HG03039 (cell line): Measurements from ENCODE around the gene LAMC2.
A peak's percentile ranks its signal among the peaks of the same experiment; 100 is the strongest.

ENCODE experiments used
- ATAC-seq: cut with Tn5 transposase; IDR thresholded peaks from one replicate; pipeline ENCODE4 v1.9.1; 2021; ENCODE audit warnings: mild to moderate bottlenecking, moderate library complexity; ENCODE audit not compliant: unreplicated experiment

The LAMC2 gene

DNA sequence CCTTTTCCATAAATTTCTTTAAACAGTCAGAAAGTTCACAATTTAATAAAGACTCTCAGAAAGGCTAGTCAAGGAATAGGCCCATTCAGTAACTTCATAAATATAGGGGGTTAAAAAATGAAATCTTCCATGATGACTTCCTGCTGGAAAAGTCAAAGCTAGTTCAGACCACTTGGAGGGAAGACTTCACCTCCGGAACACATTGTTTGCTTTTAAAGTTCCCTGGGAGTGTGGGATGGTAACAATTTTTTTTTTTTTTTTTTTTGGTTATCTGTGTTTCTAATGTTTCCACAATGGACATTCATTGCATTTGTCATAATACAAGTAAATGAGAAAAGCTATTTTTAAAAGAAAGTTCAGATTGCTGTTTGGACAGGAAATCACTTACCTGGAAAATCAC, 18.4 kb upstream of the LAMC2 start:
- ATAC-seq: no peak

GRCh38 chr1:183168308-183168707, 17.8 kb upstream of the LAMC2 start:
- no peak for ATAC-seq

GRCh38 chr1:183173828-183174227, 12.2 kb upstream of the LAMC2 start:
- ATAC-seq: no peak

- ATAC-seq: no peak
These were observed 10.4 kb upstream of the LAMC2 start for GRCh38 chr1:183175631-183176030.

- ATAC-seq: no peak
These were observed 7.5 kb upstream of the LAMC2 start for GRCh38 chr1:183178545-183178944.

GRCh38 chr1:183179033-183179432, 7.0 kb upstream of the LAMC2 start:
- ATAC-seq: no peak

DNA sequence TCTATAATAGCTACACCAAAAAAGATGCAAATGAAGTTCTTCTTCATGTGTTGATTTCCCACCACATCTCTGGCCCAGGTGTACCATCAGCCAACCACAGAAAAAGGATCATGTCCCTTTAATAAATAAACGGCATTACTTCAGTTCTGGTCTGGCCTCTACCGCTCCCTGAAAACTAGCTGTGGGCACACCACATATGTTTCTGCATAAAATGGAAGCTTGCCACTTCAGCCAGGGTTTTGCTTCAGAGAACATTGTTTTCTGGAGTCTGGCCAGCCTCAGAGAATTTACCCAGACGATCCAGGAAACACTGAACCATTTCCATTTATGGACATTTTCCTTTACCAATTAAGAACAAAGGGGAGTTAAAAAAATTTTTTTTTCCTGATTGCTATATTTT, 5.8 kb upstream of the LAMC2 start:
- ATAC-seq: no peak

DNA sequence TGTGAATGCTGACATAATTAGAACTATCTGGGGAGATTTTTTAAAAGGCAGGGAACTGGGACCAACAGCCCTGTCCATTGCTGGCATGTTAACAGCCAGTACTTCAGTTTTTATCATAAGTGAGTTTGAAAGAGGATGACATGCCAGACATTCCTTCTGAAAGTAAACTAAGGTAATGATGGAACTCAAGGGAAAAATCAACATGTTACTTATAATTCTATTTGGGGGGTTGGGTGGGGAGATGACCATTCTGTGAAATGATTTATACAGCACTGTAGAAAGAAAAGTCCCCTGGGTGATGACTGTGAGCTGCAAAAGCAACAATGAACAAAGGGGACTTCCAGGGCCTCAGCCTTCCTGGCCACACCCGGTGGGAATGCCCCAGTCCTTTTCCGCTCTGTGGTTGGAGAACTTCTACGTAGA, 5.4 kb upstream of the LAMC2 start:
- no peak for ATAC-seq

DNA sequence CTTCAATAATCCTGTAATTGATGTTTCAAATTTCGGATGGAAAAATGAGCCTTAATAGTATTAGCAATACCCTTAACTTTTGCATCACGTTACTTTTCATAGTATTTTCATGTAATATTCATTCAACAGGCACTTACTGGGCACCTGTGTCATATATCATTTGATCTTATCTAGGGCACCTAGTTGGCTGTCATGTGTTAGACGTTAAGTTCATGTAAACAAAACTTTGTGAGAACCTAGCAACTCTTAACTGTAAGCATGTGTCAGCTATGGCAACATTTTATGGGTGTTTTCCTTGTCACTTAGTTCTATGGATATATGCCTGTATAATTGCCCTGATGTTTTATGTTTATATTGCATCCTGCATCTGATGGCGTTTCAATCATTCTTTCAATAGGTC, 777 bp downstream of the LAMC2 start:
- ATAC-seq: no peak

GRCh38 chr1:183188240-183188639, 2.2 kb downstream of the LAMC2 start:
- ATAC-seq: no peak

GRCh38 chr1:183191833-183192232, 5.8 kb downstream of the LAMC2 start:
- no peak for ATAC-seq

GRCh38 chr1:183193963-183194525, 8.0 kb downstream of the LAMC2 start:
- no peak for ATAC-seq

GRCh38 chr1:183194527-183195141, 8.6 kb downstream of the LAMC2 start:
- ATAC-seq: peak; percentile 84

DNA sequence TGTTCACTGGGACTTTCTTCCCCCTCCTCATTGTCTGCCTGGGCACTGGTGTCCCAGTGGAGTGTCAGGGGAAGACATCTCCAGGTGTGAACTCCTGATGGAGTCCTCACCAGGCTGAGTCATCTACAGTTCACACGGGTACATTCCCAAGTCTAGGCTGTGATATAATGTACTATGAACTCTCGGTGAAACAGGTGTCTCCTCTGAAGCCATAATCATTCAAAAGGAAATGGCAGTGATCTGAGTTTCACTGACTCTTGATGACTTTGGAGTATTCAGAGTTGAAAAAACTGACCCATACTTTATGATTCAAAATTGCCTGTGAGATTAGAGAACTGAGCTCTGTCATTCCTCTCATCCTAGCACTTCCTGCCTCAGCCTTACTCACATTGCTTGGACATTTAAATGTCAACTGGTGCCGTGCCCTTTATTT, 9.1 kb downstream of the LAMC2 start:
- peak; percentile 34 for ATAC-seq

DNA sequence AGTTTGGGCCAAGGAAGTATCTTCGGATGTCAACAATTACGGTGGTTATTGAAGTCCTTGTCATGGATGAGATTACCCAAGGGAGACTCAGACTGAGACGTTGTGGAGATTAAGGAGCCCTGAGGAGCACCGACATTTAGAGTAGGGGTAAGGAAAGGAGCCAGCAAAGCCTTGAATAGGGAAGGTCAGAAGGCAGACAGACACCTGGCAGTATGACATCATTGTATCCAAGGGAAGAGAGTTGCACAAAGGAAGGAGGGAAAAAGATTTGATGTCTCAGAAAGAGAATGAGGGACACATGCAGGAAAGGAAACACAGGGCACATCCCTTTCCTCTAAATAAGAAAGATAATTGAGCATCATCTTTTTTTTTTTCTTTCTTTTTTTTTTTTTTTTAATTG, 11.7 kb downstream of the LAMC2 start:
- no peak for ATAC-seq

DNA sequence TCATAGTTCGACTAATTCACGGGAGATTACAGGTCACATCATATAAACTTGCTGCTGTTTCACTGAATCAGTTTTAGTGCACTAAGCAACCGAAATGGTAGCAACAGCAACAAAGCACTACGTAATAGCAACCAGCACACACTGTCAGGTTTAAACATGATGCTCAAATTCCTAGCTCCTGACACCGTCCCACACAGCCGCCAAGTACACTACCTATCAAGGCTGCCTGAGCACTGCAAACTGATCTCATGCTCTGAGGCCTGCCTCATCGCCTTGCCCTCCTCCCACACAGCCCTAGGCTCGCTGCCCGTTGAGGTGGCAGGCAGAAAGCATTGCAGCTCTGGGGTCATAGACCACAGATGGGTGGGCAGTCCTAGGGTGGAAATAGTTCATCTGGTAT, 12.4 kb downstream of the LAMC2 start:
- ATAC-seq: no peak

DNA sequence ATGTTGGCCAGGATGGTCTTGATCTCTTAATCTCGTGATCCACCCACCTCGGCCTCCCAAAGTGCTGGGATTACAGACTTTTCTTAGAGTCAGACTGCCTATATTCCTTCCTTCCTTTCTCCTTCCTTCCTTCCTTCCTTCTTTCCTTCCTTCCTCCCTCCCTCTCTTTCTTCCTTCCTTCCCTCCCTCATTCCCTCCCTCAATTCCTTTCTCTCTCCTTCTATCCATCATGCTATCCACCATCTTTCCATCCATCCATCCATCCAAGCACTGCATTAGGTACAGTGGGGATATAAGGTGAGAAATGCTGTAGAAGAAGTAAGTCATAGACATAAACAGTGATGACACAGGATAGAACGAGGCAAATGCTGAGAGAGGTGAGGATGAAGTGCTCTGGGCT, 13.2 kb downstream of the LAMC2 start:
- ATAC-seq: no peak

DNA sequence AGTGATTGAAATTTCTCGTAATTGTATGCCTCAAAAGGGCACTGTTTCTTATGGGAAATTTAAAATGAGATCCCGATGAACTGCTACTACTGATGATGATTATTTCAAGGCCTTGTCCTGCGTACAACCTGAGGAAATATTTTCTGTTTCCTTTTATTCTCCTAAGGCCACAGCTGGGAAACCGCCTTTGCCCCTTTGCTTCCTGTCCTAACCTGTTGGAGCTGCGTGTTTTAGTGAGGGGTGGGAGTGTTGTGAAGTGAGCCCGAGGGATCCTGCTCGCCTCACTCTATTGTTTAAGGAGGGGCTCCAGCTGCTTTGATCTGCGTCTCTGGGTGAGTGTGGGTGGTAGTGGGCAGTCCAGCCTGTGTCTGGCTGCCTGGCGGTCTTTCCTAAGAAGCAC, 14.4 kb downstream of the LAMC2 start:
- no peak for ATAC-seq

DNA sequence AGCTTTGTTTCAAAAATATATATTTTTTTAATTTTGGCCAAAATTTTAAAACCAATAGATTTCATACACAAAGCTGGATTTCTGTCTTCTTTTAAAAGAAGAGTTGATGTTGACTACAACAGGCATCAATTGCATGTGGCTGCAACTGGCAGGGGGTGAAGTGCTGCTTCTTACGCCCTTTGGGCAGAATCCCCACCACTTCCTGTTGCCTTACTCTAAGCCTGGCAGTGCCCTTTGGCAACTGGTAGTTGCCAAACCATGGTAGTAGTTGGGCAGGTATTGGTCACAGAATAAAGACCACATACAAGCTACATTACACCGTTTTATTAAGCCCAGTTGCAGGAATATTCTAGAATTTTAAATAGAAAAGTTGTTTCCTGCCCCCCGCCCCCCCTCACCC, 17.0 kb downstream of the LAMC2 start:
- ATAC-seq: no peak

DNA sequence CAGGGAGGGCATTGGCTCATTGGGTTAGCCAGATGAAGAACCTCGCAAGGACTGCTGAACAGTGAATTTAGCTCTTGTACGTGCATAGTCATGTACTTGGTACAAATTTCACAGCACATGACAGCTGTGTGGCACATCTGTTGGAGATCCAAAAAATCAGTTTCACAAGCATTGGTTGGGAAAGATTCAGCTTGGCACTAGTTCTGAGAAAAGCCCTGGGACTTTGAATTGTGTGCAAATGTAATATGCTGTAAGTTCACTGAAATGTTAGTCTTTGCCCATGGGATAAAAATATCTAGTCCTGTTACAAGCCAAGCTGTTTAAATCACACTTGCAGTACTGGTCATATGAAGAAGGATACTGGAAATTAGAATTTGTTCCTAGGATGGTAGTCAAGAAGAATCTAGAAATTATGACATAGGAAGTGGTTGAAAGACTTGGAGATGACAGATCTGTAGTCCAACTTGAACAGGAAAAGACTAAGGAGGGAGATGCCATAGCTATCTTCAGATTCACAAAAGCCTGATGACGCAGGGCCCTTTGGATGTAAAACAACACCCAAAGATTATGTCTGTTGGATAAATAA, 19.2 kb downstream of the LAMC2 start:
- no peak for ATAC-seq

- ATAC-seq: no peak
These were observed 20.6 kb downstream of the LAMC2 start for GRCh38 chr1:183206538-183207122.

- no peak for ATAC-seq
These were observed 23.6 kb downstream of the LAMC2 start for GRCh38 chr1:183209533-183210158.
